NCI-H748 treated with DMSO at 0.1 percent for 48 hours (cell line): Measurements from ENCODE around the gene MERTK.
"Not testable (repeated sequence)": the region's sequence is repeated elsewhere in the genome, so short reads cannot be mapped to it uniquely, and the experiment has no call there.

ENCODE experiments used
- DNase-seq: peaks from one replicate; lab custom pipeline; 2025; lab: John Stamatoyannopoulos, UW

Gene MERTK

DNA sequence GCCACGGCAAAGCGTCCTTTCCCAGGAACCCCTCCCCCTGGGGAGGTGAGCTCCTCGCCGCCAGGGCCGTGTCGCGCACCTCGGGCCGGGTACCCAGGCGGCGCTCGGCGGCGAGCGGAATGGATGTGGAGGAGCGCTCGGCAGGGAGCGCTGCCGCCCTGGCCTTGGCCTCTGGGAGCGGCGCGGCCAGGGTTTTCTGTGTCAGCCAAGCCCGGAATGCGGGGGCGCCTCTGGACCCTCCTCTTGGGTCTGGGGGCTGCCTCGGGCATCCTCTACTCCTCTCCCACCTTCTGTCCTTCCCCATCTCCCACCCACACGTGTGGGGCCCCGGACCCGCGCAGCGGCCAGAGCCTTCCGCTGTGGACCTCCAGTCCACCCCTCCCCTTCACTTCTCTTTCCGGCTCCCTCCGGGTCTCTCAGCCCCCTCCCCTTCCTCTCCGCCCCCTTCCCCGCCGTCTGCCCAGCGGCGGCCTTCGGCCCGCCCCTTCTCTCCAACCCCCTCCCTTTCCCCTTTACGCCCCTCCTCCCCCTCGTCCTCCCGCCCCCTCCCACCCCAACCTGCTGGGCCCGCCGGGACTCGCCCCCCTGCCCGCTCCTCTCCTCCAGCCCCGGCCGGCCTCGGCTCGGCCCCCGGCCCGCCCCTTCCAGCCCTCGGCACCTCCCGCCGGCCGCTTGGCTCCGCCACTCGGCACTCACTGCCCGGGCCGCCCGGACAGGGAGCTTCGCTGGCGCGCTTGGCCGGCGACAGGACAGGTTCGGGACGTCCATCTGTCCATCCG, at the start of gene MERTK:
Gene MERTK (plus strand): TSS at position 684 of the 779 bp plus-strand sequence. CDS start 129 bp downstream, outside the sequence.
- peak; percentile 74 for DNase-seq

GRCh38 chr2:111850646-111851045, 47.8 kb upstream of the MERTK start:
- not testable (repeated sequence) for DNase-seq

DNA sequence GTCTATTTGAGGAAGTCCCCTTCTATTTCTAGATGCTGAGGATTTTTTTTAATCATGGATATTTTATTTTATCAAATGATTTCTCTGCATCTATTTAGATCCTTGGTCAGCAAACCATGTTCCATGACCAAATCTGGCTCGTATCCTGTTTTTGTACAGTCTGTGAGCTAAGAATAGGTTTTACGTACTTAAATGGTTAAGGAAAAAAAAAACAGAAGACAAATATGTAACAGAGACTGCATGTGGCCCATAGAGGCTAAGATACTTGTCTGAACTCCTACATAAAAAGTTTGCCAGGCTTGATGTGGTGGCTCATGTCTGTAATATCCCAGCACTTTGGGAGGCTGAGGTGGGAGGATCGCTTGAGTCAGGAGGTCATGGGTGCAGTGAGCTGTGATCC, 45.9 kb upstream of the MERTK start:
- not testable (repeated sequence) for DNase-seq

DNA sequence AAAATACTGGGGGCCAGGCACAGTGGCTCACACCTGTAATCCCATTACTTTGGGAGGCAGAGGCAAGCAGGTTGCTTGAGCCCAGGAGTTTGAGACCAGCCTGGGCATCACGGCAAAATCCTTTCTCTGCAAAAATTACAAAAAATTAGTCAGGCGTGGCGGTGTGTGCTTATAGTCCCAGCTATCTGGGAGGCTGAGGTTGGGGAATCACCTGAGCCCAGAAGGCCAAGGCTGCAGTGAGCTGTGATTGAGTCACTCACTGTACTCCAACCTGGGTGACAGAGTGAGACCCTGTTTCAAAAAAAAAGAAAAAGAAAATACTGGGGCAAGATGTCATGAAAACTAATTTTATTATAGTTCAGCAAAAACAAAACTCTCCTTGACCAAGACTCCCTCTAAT, 38.4 kb upstream of the MERTK start:
- not testable (repeated sequence) for DNase-seq

GRCh38 chr2:111865124-111865523, 33.3 kb upstream of the MERTK start:
- DNase-seq = not testable (repeated sequence)

GRCh38 chr2:111872806-111873205, 25.6 kb upstream of the MERTK start:
- DNase-seq = not testable (repeated sequence)

- DNase-seq = peak; percentile 48
These were observed 14.5 kb upstream of the MERTK start, which contains the start of gene ANAPC1 for GRCh38 chr2:111883661-111884591. Gene ANAPC1, minus strand, starts transcription at chr2:111884193. Its CDS starts 3,368 bp downstream, at chr2:111880825.

DNA sequence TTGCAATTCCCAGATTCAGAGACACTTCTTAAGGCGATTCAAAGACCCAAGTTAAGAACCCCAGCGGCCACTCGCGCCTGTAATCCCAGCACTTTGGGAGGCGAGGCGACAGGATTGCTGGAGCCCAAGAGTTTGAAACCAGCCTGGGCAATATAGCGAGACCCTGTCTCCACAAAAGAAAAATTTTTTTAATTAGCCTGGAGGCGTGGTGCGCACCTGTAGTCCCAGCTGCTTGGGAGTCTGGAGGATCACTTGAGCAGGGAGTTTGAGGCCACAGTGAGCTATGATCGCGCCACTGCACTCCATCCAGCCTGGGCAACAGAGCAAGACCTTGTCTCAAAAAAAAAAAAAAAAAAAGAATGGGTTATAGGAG, 13.8 kb upstream of the MERTK start:
- no peak for DNase-seq

GRCh38 chr2:111896024-111896423, 2.4 kb upstream of the MERTK start:
- DNase-seq = no peak

GRCh38 chr2:111896576-111896975, 1.8 kb upstream of the MERTK start:
- DNase-seq = no peak

DNA sequence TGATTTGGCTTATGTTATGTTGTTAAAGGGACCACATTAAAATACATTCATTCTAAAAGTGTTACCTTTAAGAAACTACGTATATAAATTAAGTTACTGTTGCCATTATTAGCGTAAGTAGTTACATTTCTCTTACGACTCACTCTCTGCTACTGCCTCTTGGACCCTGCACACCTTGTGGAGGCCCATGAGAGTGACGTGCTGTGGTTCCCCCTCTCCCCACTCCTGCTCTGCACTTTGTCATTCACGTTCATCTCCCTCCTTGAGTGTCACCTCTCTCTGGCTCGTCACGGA, 830 bp upstream of the MERTK start:
- no peak for DNase-seq

GRCh38 chr2:111898703-111899514, 502 bp downstream of the MERTK start:
- no peak for DNase-seq

DNA sequence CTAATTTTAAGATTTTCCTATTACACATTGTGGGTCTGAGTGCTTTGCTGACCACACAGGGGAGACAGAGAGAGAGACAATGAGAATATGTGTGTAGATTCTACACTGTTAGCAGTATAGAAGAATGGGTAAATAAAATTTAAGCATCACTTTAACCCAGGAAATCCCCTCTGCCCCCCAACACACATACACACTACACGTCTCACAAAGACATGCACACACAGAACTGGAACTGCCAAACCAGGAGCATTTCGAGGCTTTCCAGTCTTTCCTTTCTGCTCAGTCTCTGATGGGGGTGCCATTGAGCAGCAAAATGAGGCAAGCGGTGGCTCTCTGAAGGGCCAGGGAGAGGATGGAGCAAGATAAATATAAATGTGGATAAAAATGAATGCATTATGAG, 2.5 kb downstream of the MERTK start:
- no peak for DNase-seq

GRCh38 chr2:111903516-111903915, 5.1 kb downstream of the MERTK start:
- DNase-seq = no peak

- no peak for DNase-seq
These were observed 5.6 kb downstream of the MERTK start for GRCh38 chr2:111903930-111904439.

- DNase-seq = no peak
These were observed 6.5 kb downstream of the MERTK start for GRCh38 chr2:111904726-111905474.

DNA sequence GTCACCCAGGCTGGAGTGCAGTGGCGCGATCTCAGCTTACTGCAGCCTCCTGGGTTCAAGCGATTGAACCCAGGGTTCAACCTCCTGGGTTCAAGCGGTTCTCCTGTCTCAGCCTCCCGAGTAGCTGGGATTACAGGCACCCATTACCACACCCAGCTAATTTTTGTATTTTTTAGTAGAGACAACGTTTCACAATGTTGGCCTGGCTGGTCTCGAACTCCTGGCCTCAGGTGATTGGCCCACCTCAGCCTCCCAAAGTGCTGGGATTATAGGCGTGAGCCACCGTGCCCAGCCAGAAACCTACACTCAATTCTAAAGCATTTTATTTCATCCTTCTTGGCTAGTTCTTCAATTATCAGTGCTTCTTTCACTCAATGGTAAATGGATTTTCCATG, 7.1 kb downstream of the MERTK start:
- DNase-seq = not testable (repeated sequence)

- no peak for DNase-seq
These were observed 7.8 kb downstream of the MERTK start for GRCh38 chr2:111905990-111906735.

DNA sequence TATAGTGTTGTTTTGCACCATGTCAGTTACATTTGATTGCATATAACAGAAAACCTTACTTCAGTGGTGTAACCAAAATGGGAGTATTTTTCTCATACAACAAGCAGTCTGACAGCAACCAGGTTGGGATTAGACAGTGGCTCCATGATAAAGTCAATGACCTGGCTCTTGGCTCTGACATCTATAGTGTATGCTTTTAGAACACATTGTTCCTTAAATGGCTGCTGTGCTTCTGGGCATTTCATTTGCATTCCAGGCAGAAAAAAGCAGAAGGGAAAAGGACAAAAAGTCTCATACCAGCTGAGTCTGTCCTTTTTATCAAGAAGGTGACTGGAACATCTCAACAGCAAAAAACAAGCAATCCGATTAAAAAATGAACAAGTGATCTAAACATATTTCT, 10.2 kb downstream of the MERTK start:
- no peak for DNase-seq

GRCh38 chr2:111909079-111909478, 10.7 kb downstream of the MERTK start:
- no peak for DNase-seq
